H1 (cell line): Measurements from ENCODE around the gene PMM2. TPM values are rescaled to one million over a fixed set of nuclear protein-coding genes. Genes with fewer than 3 reads are reported as not detected.

Source experiments
- CTCF ChIA-PET: fragments of 300-600 bp; sonication (Branson Sonifier 250); formaldehyde crosslinking; loops from one replicate; lab custom pipeline; 2021; ENCODE audit not compliant: partially characterized antibody; lab: Charles Lee
- POLR2A ChIA-PET: fragments of 300-600 bp; sonication (Branson Sonifier 250); formaldehyde crosslinking; loops from one replicate; lab custom pipeline; 2021; ENCODE audit warnings: inconsistent platforms; ENCODE audit not compliant: partially characterized antibody; lab: Charles Lee
- DNase-seq, 2 experiments: peaks; one replicate each; pipeline versions ENCODE4 v3.0.0 to v3.0.0-alpha.2; 2010 to 2022; ENCODE audit warnings: low spot score in 2 of 2, low read depth in 1 of 2, mixed read lengths in 1 of 2
- FAIRE-seq: peaks from 2 replicates; lab custom pipeline; 2011; peaks lifted over from hg19 to GRCh38; lab: Jason Lieb, UNC
- H2AFZ ChIP-seq: 2 replicates; pipeline ENCODE4 v1.8.1; 2012; ENCODE audit warnings: low read length, inconsistent platforms
- H2AK5ac ChIP-seq: 2 replicates; pipeline ENCODE4 v1.6.1; 2013; ENCODE audit warnings: low read depth, low read length
- H2BK120ac ChIP-seq: replicated peaks from 2 replicates; pipeline ENCODE3; 2013; ENCODE audit warnings: low read depth, low read length, inconsistent platforms
- H2BK12ac ChIP-seq: 2 replicates; pipeline ENCODE4 v1.6.1; 2013; ENCODE audit warnings: low read depth, low read length
- H2BK15ac ChIP-seq: 2 replicates; pipeline ENCODE4 v1.6.1; 2013; ENCODE audit warnings: low read length
- H2BK20ac ChIP-seq: 2 replicates; pipeline ENCODE4 v1.6.1; 2013; ENCODE audit warnings: low read length
- H2BK5ac ChIP-seq: 2 replicates; pipeline ENCODE4 v1.6.1; 2013; ENCODE audit warnings: low read depth, low read length
- H3K14ac ChIP-seq: 2 replicates; pipeline ENCODE4 v1.6.1; 2013; ENCODE audit warnings: inconsistent platforms; ENCODE audit not compliant: insufficient read length
- H3K18ac ChIP-seq: 2 replicates; pipeline ENCODE4 v1.6.1; 2013; ENCODE audit warnings: low read length; ENCODE audit errors: extremely low read depth
- H3K23ac ChIP-seq: 2 replicates; pipeline ENCODE4 v1.6.1; 2013; ENCODE audit warnings: inconsistent platforms; ENCODE audit not compliant: insufficient read length
- H3K23me2 ChIP-seq: 2 replicates; pipeline ENCODE4 v1.6.1; 2013; ENCODE audit warnings: low read depth, low read length
- H3K27ac ChIP-seq: 2 replicates; pipeline ENCODE4 v1.6.1; 2011; ENCODE audit warnings: low read depth, low read length, inconsistent platforms
- H3K27me3 ChIP-seq, 4 experiments: replicated peaks in 1 of 4; 1 replicate in 1 of 4; 2 replicates in 3 of 4; pipeline versions ENCODE4 v1.6.1 to v1.8.1; 2011 to 2013; ENCODE audit warnings: low read length in 3 of 4, mild to moderate bottlenecking in 3 of 4, inconsistent platforms in 2 of 4, mixed read lengths in 2 of 4, moderate library complexity in 1 of 4; ENCODE audit not compliant: control insufficient read depth in 3 of 4, insufficient read depth in 3 of 4; ENCODE audit errors: extremely low read depth in 1 of 4
- H3K36me3 ChIP-seq, 4 experiments: 2 replicates each; pipeline versions ENCODE4 v1.6.1 to v1.8.1; 2011 to 2013; ENCODE audit warnings: mild to moderate bottlenecking in 4 of 4, low read length in 3 of 4, moderate library complexity in 2 of 4, control low read depth in 1 of 4, inconsistent platforms in 1 of 4; ENCODE audit not compliant: insufficient read depth in 4 of 4, control insufficient read depth in 2 of 4
- H3K4ac ChIP-seq: replicated peaks from 2 replicates; pipeline ENCODE3; 2013; ENCODE audit warnings: low read length, low read depth, mixed read lengths, inconsistent platforms; ENCODE audit not compliant: insufficient read length
- H3K4me1 ChIP-seq, 4 experiments: replicated peaks in 1 of 4; 1 replicate in 1 of 4; 2 replicates in 3 of 4; pipeline versions ENCODE4 v1.6.1 to v1.8.1; 2011 to 2013; ENCODE audit warnings: low read length in 3 of 4, inconsistent platforms in 2 of 4, mixed read lengths in 1 of 4; ENCODE audit not compliant: insufficient read depth in 4 of 4, control insufficient read depth in 3 of 4
- H3K4me2 ChIP-seq, 2 experiments: 2 replicates each; pipeline versions ENCODE4 v1.6.1 to v1.8.1; 2011 to 2013; ENCODE audit warnings: low read depth in 2 of 2, low read length in 2 of 2, control low read depth in 1 of 2, inconsistent platforms in 1 of 2, mild to moderate bottlenecking in 1 of 2; ENCODE audit not compliant: insufficient read depth in 1 of 2
- H3K4me3 ChIP-seq, 4 experiments: fragments of 200-600, 300-600 bp in 1 of 4; sonication (generic), shearing (Covaris generic), sonication (Bioruptor Twin) in 1 of 4; 2 replicates each; pipeline versions ENCODE4 v1.5.1 to v1.8.1; 2011 to 2016; ENCODE audit warnings: low read length in 4 of 4, low read depth in 3 of 4, control low read depth in 2 of 4, inconsistent platforms in 2 of 4, mild to moderate bottlenecking in 2 of 4, mixed read lengths in 1 of 4, moderate library complexity in 1 of 4; ENCODE audit not compliant: insufficient read depth in 2 of 4; ENCODE audit errors: extremely low read depth in 1 of 4
- H3K56ac ChIP-seq: replicated peaks from 2 replicates; pipeline ENCODE3; 2013; ENCODE audit warnings: low read depth, mild to moderate bottlenecking, mixed read lengths, low read length, inconsistent platforms; ENCODE audit not compliant: insufficient read length
- H3K79me1 ChIP-seq: 2 replicates; pipeline ENCODE4 v1.6.1; 2013; ENCODE audit warnings: low read depth, low read length, control low read depth
- H3K79me2 ChIP-seq, 2 experiments: 2 replicates each; pipeline versions ENCODE4 v1.6.1 to v1.8.1; 2012 to 2013; ENCODE audit warnings: low read length in 2 of 2, mild to moderate bottlenecking in 2 of 2, inconsistent platforms in 1 of 2; ENCODE audit not compliant: insufficient read depth in 2 of 2, control insufficient read depth in 1 of 2
- H3K9ac ChIP-seq, 4 experiments: replicated peaks in 1 of 4; 1 replicate in 1 of 4; 2 replicates in 3 of 4; pipeline versions ENCODE4 v1.6.1 to v1.8.1; 2011 to 2013; ENCODE audit warnings: low read depth in 3 of 4, low read length in 3 of 4, control low read depth in 2 of 4, mild to moderate bottlenecking in 2 of 4, moderate library complexity in 2 of 4, inconsistent platforms in 1 of 4; ENCODE audit errors: extremely low read depth in 1 of 4
- H3K9me3 ChIP-seq, 2 experiments: 2 replicates each; pipeline versions ENCODE4 v1.6.1 to v1.8.1; 2012 to 2013; ENCODE audit warnings: mild to moderate bottlenecking in 2 of 2, moderate library complexity in 2 of 2, control low read depth in 1 of 2, inconsistent platforms in 1 of 2, low read depth in 1 of 2, low read length in 1 of 2, mixed read lengths in 1 of 2; ENCODE audit not compliant: insufficient read depth in 2 of 2
- H4K20me1 ChIP-seq, 2 experiments: replicated peaks in 1 of 2; 2 replicates each; pipeline versions ENCODE3 to v1.8.1; 2011 to 2013; ENCODE audit warnings: inconsistent platforms in 2 of 2, low read length in 2 of 2, mild to moderate bottlenecking in 1 of 2; ENCODE audit not compliant: insufficient read depth in 2 of 2, control insufficient read depth in 1 of 2
- H4K5ac ChIP-seq: 2 replicates; pipeline ENCODE4 v1.6.1; 2013; ENCODE audit warnings: low read length, low read depth, mixed read lengths, inconsistent platforms; ENCODE audit not compliant: insufficient read length
- H4K8ac ChIP-seq: 2 replicates; pipeline ENCODE4 v1.8.0; 2013; ENCODE audit warnings: mild to moderate bottlenecking, moderate library complexity, low read length, inconsistent platforms; ENCODE audit not compliant: insufficient read depth; ENCODE audit errors: extremely low read depth
- H4K91ac ChIP-seq: replicated peaks from 2 replicates; pipeline ENCODE3; 2013; ENCODE audit warnings: low read length, mixed read lengths, inconsistent platforms; ENCODE audit not compliant: insufficient read length
- ASH2L ChIP-seq: fragments of 200-600, 300-600 bp; sonication (generic); IDR thresholded peaks from one replicate; pipeline ENCODE4 v1.7.1; 2017; ENCODE audit warnings: low read length
- ATF2 ChIP-seq: IDR thresholded peaks from 2 replicates; pipeline ENCODE4 v1.6.1; 2012; ENCODE audit warnings: low read length, inconsistent platforms
- BCL11A ChIP-seq, 2 experiments: IDR thresholded peaks; one replicate each; pipeline ENCODE4 v1.6.1; 2011; ENCODE audit warnings: low read depth in 2 of 2, low read length in 2 of 2, mild to moderate bottlenecking in 2 of 2
- CREB1 ChIP-seq: IDR thresholded peaks from 2 replicates; pipeline ENCODE4 v1.6.1; 2012; ENCODE audit warnings: inconsistent platforms
- NANOG ChIP-seq: IDR thresholded peaks from 2 replicates; pipeline ENCODE4 v1.6.1; 2011; ENCODE audit warnings: low read length, low read depth, mild to moderate bottlenecking, inconsistent platforms; ENCODE audit not compliant: insufficient read depth, poor library complexity, severe bottlenecking
- RNF2 ChIP-seq: fragments of 200-900, 300-1000 bp; sonication (generic); IDR thresholded peaks from 2 replicates; pipeline ENCODE4 v1.7.1; 2016; ENCODE audit warnings: borderline replicate concordance, low read depth, mild to moderate bottlenecking, antibody characterized with exemption, low read length; ENCODE audit not compliant: poor library complexity, severe bottlenecking; ENCODE audit errors: missing control alignments
- SP2 ChIP-seq: IDR thresholded peaks from 2 replicates; pipeline ENCODE4 v1.6.1; 2012; ENCODE audit warnings: mild to moderate bottlenecking, low read length, inconsistent platforms
- TAF7 ChIP-seq: optimal IDR thresholded peaks from 2 replicates; pipeline ENCODE3; 2011; ENCODE audit warnings: low read depth, mild to moderate bottlenecking, inconsistent platforms, low read length, moderate library complexity, borderline replicate concordance
- YY1 ChIP-seq: IDR thresholded peaks from 2 replicates; pipeline ENCODE4 v1.6.1; 2011; ENCODE audit warnings: low read depth, mild to moderate bottlenecking, low read length
- whole genome bisulfite sequencing, 2 experiments: shearing (Covaris generic) in 1 of 2; methylation state at CpG; one replicate each; pipeline versions ENCODE4 v1.1.6 to v1.1.7; 2013 to 2015; ENCODE audit warnings: low lambda C conversion rate in 2 of 2, mixed read lengths in 2 of 2, inconsistent platforms in 1 of 2, low coverage in 1 of 2, missing lambda C conversion rate in 1 of 2; ENCODE audit not compliant: insufficient replicate concordance in 2 of 2, insufficient coverage in 1 of 2, insufficient read length in 1 of 2; ENCODE audit errors: extremely low coverage in 1 of 2, missing lambda C conversion rate in 1 of 2; 5-methylcytosine and 5-hydroxymethylcytosine counted together
- polyA plus RNA-seq, 7 experiments: library from polyadenylated mRNA; depleted of rRNA in 3 of 7; stranded (reverse) in 5 of 7; unstranded in 2 of 7; fragments of >200 nt in 5 of 7; fragments of 200-250 nt in 2 of 7; gene quantifications; 1 replicate in 5 of 7; 2 replicates in 1 of 7; 4 replicates in 1 of 7; pipeline versions ENCODE4 v1.2.1 to v1.2.3, GENCODE V29; 2011 to 2013; ENCODE audit warnings: missing spikeins in 2 of 7, mixed read lengths in 2 of 7
- total RNA-seq: library from RNA; stranded (reverse); fragmentation: NEBNext Ultra II Directional; extraction: Animal tissue kit (Norgen Biotek cat#: 25700); gene quantifications from 2 replicates; pipeline ENCODE4 v1.2.1, GENCODE V29; 2021

Gene PMM2
- total and polyA plus RNA-seq, 2 of the 8 experiments (the other 6 are each of a cell fraction or from before 2014, with no cell fraction given) = 26.2 to 49.4 TPM

- no peak for FAIRE-seq
- POLR2A ChIA-PET = no interaction called here
These were observed 12.2 kb upstream of the PMM2 start for GRCh38 chr16:8785408-8785807.

More at GRCh38 chr16:8785408-8785807, 12.2 kb upstream of the PMM2 start:
- Histone ChIP-seq H3K4me3 (no peak overlapping the region), H3K18ac (no peak overlapping the region), H2BK20ac (no peak overlapping the region), H4K5ac (no peak overlapping the region), H3K27me3 (no peaks in the 10 kb centered on the region), H4K8ac (no peak overlapping the region), H2AFZ (no peak overlapping the region), H3K23me2 (no peaks in the 10 kb centered on the region), H3K9me3 (no peaks in the 10 kb centered on the region), H3K27ac (no peak overlapping the region), H3K14ac (no peak overlapping the region), H3K36me3 (no peaks in the 10 kb centered on the region; a peak in 1 of 8 replicates), H3K79me1 (peaks cover 2% of the 10 kb centered on the region; the same call in 1 of the 2 replicates), H3K4ac (no peak overlapping the region), H2BK15ac (no peak overlapping the region), H3K56ac (no peak overlapping the region), H4K20me1 (peaks cover 0 to 1% of the 10 kb centered on the region in 2 experiments), H2BK5ac (no peak overlapping the region), H2BK12ac (no peak overlapping the region), H3K4me1 (no peaks in the 10 kb centered on the region; a peak in 1 of 7 replicates), H3K79me2 (no peaks in the 10 kb centered on the region), H4K91ac (no peak overlapping the region), H3K4me2 (no peak overlapping the region), H2BK120ac (no peak overlapping the region), H2AK5ac (no peak overlapping the region), H3K9ac (no peak overlapping the region), H3K23ac (no peak overlapping the region)
- CTCF ChIA-PET = interaction anchor here (1.2 to 26.4 kb wide), 5 partner anchors 8 to 203 kb away, joined by 3 to 404 read pairs (median 3); partner anchors contain the start of gene ABAT
- no peak for DNase-seq
- 90% methylated on average over 5 of the region's 6 CpGs; no CpG with 5 or more reads in 1 of the 2 experiments for WGBS, 2 experiments
- TF ChIP-seq SP2 = no peak
- TF ChIP-seq ASH2L = no peak
- no peak for TF ChIP-seq RNF2
- no peak for TF ChIP-seq YY1
- no peak for TF ChIP-seq CREB1
- TF ChIP-seq NANOG = no peak
- TF ChIP-seq ATF2 = no peak
- no peak for TF ChIP-seq TAF7
- TF ChIP-seq BCL11A (IDR thresholded peaks at IDR 0.05; ENCODE audit: low read depth in 2 of 2, low read length in 2 of 2) = no peak
